HEK293 (cell line): Measurements from ENCODE around the gene FCGBP.

Source experiments
- BCL11A ChIP-seq: fragments of 450-650 bp; formaldehyde crosslinking; IDR thresholded peaks from 2 replicates; pipeline ENCODE4 v1.5.1; 2016; ENCODE audit warnings: low read depth, missing biosample characterization, missing genetic modification characterization
- SP2 ChIP-seq: fragments of 450-650 bp; formaldehyde crosslinking; IDR thresholded peaks from 2 replicates; pipeline ENCODE4 v1.5.1; 2016; ENCODE audit warnings: missing biosample characterization, missing genetic modification characterization
- SP7 ChIP-seq: fragments of 450-650 bp; formaldehyde crosslinking; IDR thresholded peaks from 2 replicates; pipeline ENCODE4 v1.5.1; 2016; ENCODE audit warnings: missing biosample characterization, missing genetic modification characterization
- ZNF274 ChIP-seq, 2 experiments: fragments of 200-500 bp in 1 of 2; fragments of 450-650 bp in 1 of 2; sonication (Bioruptor generic) in 1 of 2; formaldehyde crosslinking in 1 of 2; IDR thresholded peaks; 2 replicates each; pipeline versions ENCODE4 v1.5.1 to v1.6.1; 2014 to 2016; ENCODE audit warnings: borderline replicate concordance in 1 of 2, inconsistent platforms in 1 of 2, low read length in 1 of 2, missing biosample characterization in 1 of 2, missing genetic modification characterization in 1 of 2
- ZNF302 ChIP-seq: fragments of 450-650 bp; formaldehyde crosslinking; IDR thresholded peaks from 2 replicates; pipeline ENCODE4 v1.5.1; 2016; ENCODE audit warnings: missing biosample characterization, missing genetic modification characterization, low read depth
- ZNF423 ChIP-seq: fragments of 450-650 bp; formaldehyde crosslinking; IDR thresholded peaks from 2 replicates; pipeline ENCODE4 v1.5.1; 2016; ENCODE audit warnings: missing biosample characterization, missing genetic modification characterization
- ZNF558 ChIP-seq: fragments of 450-650 bp; formaldehyde crosslinking; IDR thresholded peaks from 2 replicates; pipeline ENCODE4 v1.5.1; 2016; ENCODE audit warnings: missing biosample characterization, missing genetic modification characterization
- ZNF624 ChIP-seq: fragments of 450-650 bp; formaldehyde crosslinking; IDR thresholded peaks from 2 replicates; pipeline ENCODE4 v1.5.1; 2017; ENCODE audit warnings: missing biosample characterization, missing genetic modification characterization
- ZNF843 ChIP-seq: fragments of 450-650 bp; formaldehyde crosslinking; IDR thresholded peaks from 2 replicates; pipeline ENCODE4 v1.5.1; 2016; ENCODE audit warnings: missing biosample characterization, missing genetic modification characterization
- TF ChIP-seq, protein P1 (sequence below): fragments of 450-650 bp; formaldehyde crosslinking; IDR thresholded peaks from 2 replicates; pipeline ENCODE4 v1.5.1; 2017; ENCODE audit warnings: missing biosample characterization, missing genetic modification characterization
- TF ChIP-seq, protein P2 (sequence below): fragments of 450-650 bp; formaldehyde crosslinking; IDR thresholded peaks from 2 replicates; pipeline ENCODE4 v1.5.1; 2016; ENCODE audit warnings: missing biosample characterization, missing genetic modification characterization
- TF ChIP-seq, protein P3 (sequence below): fragments of 450-650 bp; formaldehyde crosslinking; IDR thresholded peaks from 2 replicates; pipeline ENCODE4 v1.5.1; 2016; ENCODE audit warnings: missing biosample characterization, missing genetic modification characterization, low read depth
- TF ChIP-seq, protein P4 (sequence below): fragments of 450-650 bp; formaldehyde crosslinking; IDR thresholded peaks from 2 replicates; pipeline ENCODE4 v1.5.0; 2017; ENCODE audit warnings: missing biosample characterization, missing genetic modification characterization, borderline replicate concordance
- TF ChIP-seq, protein P5 (sequence below): fragments of 450-650 bp; formaldehyde crosslinking; IDR thresholded peaks from 2 replicates; pipeline ENCODE4 v1.5.1; 2016; ENCODE audit warnings: missing biosample characterization, missing genetic modification characterization

DNA sequence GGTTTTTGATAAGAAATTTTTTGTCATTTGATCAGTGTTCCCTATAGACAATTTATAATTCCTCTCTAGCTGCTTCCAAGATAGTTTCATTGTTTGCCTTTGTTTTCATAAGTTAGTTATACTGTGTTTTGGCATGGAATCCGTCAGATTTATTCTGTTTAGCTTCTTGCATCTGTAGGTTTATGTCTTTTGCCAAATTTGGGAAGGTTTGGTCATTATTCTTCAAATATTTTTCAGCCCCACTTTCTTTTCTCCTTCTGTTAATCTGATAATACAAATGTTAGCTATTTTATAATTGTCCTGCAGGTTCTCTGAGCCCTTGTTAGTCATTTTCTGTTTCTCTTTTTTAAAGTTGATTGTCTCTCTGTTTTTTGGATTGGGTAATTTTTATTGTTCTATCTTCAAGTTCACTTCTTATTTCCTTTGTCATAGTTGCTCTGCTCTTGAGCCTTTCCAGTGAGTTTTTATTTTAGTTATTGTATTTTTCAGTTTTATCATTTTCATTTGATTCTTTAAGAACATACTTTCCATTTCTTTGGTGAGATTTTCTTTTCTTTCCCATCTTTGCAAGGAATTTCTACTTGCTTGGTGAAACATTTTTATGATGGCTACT is 5.9 kb upstream of the FCGBP start:
- TF ChIP-seq, protein P1, sequence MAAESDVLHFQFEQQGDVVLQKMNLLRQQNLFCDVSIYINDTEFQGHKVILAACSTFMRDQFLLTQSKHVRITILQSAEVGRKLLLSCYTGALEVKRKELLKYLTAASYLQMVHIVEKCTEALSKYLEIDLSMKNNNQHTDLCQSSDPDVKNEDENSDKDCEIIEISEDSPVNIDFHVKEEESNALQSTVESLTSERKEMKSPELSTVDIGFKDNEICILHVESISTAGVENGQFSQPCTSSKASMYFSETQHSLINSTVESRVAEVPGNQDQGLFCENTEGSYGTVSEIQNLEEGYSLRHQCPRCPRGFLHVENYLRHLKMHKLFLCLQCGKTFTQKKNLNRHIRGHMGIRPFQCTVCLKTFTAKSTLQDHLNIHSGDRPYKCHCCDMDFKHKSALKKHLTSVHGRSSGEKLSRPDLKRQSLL (tag by site-specific recombination): no peak
- no peak for TF ChIP-seq SP7 (tag by site-specific recombination)
- TF ChIP-seq, protein P2, sequence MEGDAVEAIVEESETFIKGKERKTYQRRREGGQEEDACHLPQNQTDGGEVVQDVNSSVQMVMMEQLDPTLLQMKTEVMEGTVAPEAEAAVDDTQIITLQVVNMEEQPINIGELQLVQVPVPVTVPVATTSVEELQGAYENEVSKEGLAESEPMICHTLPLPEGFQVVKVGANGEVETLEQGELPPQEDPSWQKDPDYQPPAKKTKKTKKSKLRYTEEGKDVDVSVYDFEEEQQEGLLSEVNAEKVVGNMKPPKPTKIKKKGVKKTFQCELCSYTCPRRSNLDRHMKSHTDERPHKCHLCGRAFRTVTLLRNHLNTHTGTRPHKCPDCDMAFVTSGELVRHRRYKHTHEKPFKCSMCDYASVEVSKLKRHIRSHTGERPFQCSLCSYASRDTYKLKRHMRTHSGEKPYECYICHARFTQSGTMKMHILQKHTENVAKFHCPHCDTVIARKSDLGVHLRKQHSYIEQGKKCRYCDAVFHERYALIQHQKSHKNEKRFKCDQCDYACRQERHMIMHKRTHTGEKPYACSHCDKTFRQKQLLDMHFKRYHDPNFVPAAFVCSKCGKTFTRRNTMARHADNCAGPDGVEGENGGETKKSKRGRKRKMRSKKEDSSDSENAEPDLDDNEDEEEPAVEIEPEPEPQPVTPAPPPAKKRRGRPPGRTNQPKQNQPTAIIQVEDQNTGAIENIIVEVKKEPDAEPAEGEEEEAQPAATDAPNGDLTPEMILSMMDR (tag by site-specific recombination): no peak
- no peak for TF ChIP-seq ZNF624 (tag by site-specific recombination)
- TF ChIP-seq, protein P3, sequence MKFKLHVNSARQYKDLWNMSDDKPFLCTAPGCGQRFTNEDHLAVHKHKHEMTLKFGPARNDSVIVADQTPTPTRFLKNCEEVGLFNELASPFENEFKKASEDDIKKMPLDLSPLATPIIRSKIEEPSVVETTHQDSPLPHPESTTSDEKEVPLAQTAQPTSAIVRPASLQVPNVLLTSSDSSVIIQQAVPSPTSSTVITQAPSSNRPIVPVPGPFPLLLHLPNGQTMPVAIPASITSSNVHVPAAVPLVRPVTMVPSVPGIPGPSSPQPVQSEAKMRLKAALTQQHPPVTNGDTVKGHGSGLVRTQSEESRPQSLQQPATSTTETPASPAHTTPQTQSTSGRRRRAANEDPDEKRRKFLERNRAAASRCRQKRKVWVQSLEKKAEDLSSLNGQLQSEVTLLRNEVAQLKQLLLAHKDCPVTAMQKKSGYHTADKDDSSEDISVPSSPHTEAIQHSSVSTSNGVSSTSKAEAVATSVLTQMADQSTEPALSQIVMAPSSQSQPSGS (tag by site-specific recombination): no peak
- TF ChIP-seq ZNF423 (tag by site-specific recombination): no peak
- TF ChIP-seq ZNF274 (IDR thresholded peaks at IDR 0.05; ENCODE audit: low read length): no peak
- TF ChIP-seq ZNF274 (tag by site-specific recombination; IDR thresholded peaks at IDR 0.05; ENCODE audit: borderline replicate concordance): no peak
- TF ChIP-seq ZNF558 (tag by site-specific recombination): peak; percentile 96
- no peak for TF ChIP-seq SP2 (tag by site-specific recombination)
- TF ChIP-seq, protein P4, sequence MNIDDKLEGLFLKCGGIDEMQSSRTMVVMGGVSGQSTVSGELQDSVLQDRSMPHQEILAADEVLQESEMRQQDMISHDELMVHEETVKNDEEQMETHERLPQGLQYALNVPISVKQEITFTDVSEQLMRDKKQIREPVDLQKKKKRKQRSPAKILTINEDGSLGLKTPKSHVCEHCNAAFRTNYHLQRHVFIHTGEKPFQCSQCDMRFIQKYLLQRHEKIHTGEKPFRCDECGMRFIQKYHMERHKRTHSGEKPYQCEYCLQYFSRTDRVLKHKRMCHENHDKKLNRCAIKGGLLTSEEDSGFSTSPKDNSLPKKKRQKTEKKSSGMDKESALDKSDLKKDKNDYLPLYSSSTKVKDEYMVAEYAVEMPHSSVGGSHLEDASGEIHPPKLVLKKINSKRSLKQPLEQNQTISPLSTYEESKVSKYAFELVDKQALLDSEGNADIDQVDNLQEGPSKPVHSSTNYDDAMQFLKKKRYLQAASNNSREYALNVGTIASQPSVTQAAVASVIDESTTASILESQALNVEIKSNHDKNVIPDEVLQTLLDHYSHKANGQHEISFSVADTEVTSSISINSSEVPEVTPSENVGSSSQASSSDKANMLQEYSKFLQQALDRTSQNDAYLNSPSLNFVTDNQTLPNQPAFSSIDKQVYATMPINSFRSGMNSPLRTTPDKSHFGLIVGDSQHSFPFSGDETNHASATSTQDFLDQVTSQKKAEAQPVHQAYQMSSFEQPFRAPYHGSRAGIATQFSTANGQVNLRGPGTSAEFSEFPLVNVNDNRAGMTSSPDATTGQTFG (tag by site-specific recombination): no peak
- no peak for TF ChIP-seq ZNF302 (tag by site-specific recombination)
- TF ChIP-seq, protein P5, sequence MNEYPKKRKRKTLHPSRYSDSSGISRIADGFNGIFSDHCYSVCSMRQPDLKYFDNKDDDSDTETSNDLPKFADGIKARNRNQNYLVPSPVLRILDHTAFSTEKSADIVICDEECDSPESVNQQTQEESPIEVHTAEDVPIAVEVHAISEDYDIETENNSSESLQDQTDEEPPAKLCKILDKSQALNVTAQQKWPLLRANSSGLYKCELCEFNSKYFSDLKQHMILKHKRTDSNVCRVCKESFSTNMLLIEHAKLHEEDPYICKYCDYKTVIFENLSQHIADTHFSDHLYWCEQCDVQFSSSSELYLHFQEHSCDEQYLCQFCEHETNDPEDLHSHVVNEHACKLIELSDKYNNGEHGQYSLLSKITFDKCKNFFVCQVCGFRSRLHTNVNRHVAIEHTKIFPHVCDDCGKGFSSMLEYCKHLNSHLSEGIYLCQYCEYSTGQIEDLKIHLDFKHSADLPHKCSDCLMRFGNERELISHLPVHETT (tag by site-specific recombination): no peak
- no peak for TF ChIP-seq BCL11A (tag by site-specific recombination)
- no peak for TF ChIP-seq ZNF843 (tag by site-specific recombination)
